ENCODE results near the gene KCMF1. TPM values are rescaled to one million over a fixed set of nuclear protein-coding genes. Genes with fewer than 3 reads are reported as not detected.

Gene KCMF1
- total and polyA plus RNA-seq, 10 of the 15 experiments (the other 5 are each of a cell fraction or from before 2014, with no cell fraction given): 8.4 to 124 (median 43.0) TPM

- TF ChIP-seq ZNF384 (IDR thresholded peaks at IDR 0.05; ENCODE audit: borderline replicate concordance, low read depth, low read length) (peak; percentile 74), TARDBP (IDR thresholded peaks at IDR 0.05; ENCODE audit: borderline replicate concordance) (no peak), ATF3 (IDR thresholded peaks at IDR 0.05; ENCODE audit: borderline replicate concordance, extremely low read depth, low read depth, low read length) (no peak), KDM1A (IDR thresholded peaks at IDR 0.05; ENCODE audit: borderline replicate concordance) (no peak), E2F4 (IDR thresholded peaks at IDR 0.05; ENCODE audit: low read depth, low read length) (no peak), NKRF (conservative IDR thresholded peaks at IDR 0.05) (no peak), HCFC1 (IDR thresholded peaks at IDR 0.05; ENCODE audit: low read length) (no peak), TBL1XR1 (IDR thresholded peaks at IDR 0.05; ENCODE audit: low read depth, low read length) (no peak), SUPT20H (IDR thresholded peaks at IDR 0.05; ENCODE audit: borderline replicate concordance, control insufficient read depth, low read depth, low read length) (no peak), RBBP5 (conservative IDR thresholded peaks at IDR 0.05) (no peak), CBX3 (IDR thresholded peaks at IDR 0.05; ENCODE audit: borderline replicate concordance, low read depth) (no peak), SREBF2 (IDR thresholded peaks at IDR 0.05; ENCODE audit: low read length) (no peak), ZNF207 (IDR thresholded peaks at IDR 0.05; ENCODE audit: borderline replicate concordance) (no peak), SP1 (IDR thresholded peaks at IDR 0.05; ENCODE audit: low read depth, low read length) (no peak), ZBTB33 (IDR thresholded peaks at IDR 0.05) (no peak), EGR1 (IDR thresholded peaks at IDR 0.05; ENCODE audit: borderline replicate concordance in 1 of 2, low read depth in 2 of 2, low read length in 2 of 2) (no peak), CHD1 (IDR thresholded peaks at IDR 0.05; ENCODE audit: low read depth, low read length) (no peak), E4F1 (IDR thresholded peaks at IDR 0.05; ENCODE audit: borderline replicate concordance, partially characterized antibody) (no peak), SIN3A (IDR thresholded peaks at IDR 0.05; ENCODE audit: low read depth, low read length) (no peak), NR2F1 (conservative IDR thresholded peaks at IDR 0.05) (peak; percentile 4; the same call in 1 of the 2 replicates), EED (IDR thresholded peaks at IDR 0.05; ENCODE audit: low read depth) (no peak), BMI1 (IDR thresholded peaks at IDR 0.05; ENCODE audit: borderline replicate concordance) (0 out of 2 replicates have a peak, but pooled peaks have one; percentile 5), SPI1 (IDR thresholded peaks at IDR 0.05; ENCODE audit: borderline replicate concordance, insufficient read depth, low read depth, low read length) (no peak), LARP7 (IDR thresholded peaks at IDR 0.05) (no peak)
Measured at GRCh38 chr2:84938194-84938879, 32.6 kb upstream of the KCMF1 start (continued).
